H9 (cell line): ENCODE data around the gene WDR77. TPM values are rescaled to one million over a fixed set of nuclear protein-coding genes. Genes with fewer than 3 reads are reported as not detected.

Experiments used
- DNase-seq: peaks from one replicate; pipeline ENCODE4 v3.0.0-alpha.2; 2017
- H2AFZ ChIP-seq: one replicate; pipeline ENCODE4 v1.6.1; 2013; ENCODE audit warnings: mild to moderate bottlenecking, low read length, control low read depth, moderate library complexity
- H2AK5ac ChIP-seq: 2 replicates; pipeline ENCODE4 v1.6.1; 2013; ENCODE audit warnings: low read length, control low read depth, mixed read lengths; ENCODE audit not compliant: insufficient read length
- H2BK120ac ChIP-seq: one replicate; pipeline ENCODE4 v1.6.1; 2013; ENCODE audit warnings: low read depth, mild to moderate bottlenecking, low read length, control low read depth, inconsistent platforms; ENCODE audit not compliant: poor library complexity, severe bottlenecking
- H2BK12ac ChIP-seq: 2 replicates; pipeline ENCODE4 v1.6.1; 2013; ENCODE audit warnings: low read length, control low read depth, mixed read lengths, low read depth; ENCODE audit not compliant: insufficient read length
- H2BK15ac ChIP-seq: 2 replicates; pipeline ENCODE4 v1.6.1; 2013; ENCODE audit warnings: low read depth, low read length, control low read depth
- H2BK20ac ChIP-seq: one replicate; pipeline ENCODE4 v1.6.1; 2013; ENCODE audit warnings: low read depth, mild to moderate bottlenecking, low read length, control low read depth, inconsistent platforms; ENCODE audit not compliant: poor library complexity, severe bottlenecking
- H2BK5ac ChIP-seq: 2 replicates; pipeline ENCODE4 v1.6.1; 2013; ENCODE audit warnings: low read length, control low read depth, mixed read lengths; ENCODE audit not compliant: insufficient read length
- H3K14ac ChIP-seq: 2 replicates; pipeline ENCODE4 v1.6.1; 2013; ENCODE audit warnings: low read length, control low read depth; ENCODE audit not compliant: insufficient read depth
- H3K18ac ChIP-seq: 2 replicates; pipeline ENCODE4 v1.6.1; 2013; ENCODE audit warnings: low read depth, mild to moderate bottlenecking, mixed read lengths, low read length, control low read depth; ENCODE audit not compliant: insufficient read length
- H3K23ac ChIP-seq: 2 replicates; pipeline ENCODE4 v1.6.1; 2013; ENCODE audit warnings: low read length, control low read depth, mixed read lengths, low read depth; ENCODE audit not compliant: insufficient read length
- H3K23me2 ChIP-seq: 2 replicates; pipeline ENCODE4 v1.6.1; 2013; ENCODE audit warnings: low read depth, mild to moderate bottlenecking, mixed read lengths, low read length, control low read depth; ENCODE audit not compliant: insufficient read length, poor library complexity, severe bottlenecking
- H3K27ac ChIP-seq: 2 replicates; pipeline ENCODE4 v1.5.1; 2013; ENCODE audit warnings: low read length, control low read depth, mixed read lengths, low read depth; ENCODE audit not compliant: insufficient read length
- H3K27me3 ChIP-seq: 2 replicates; pipeline ENCODE4 v1.6.1; 2013; ENCODE audit warnings: low read length, control low read depth, inconsistent platforms; ENCODE audit not compliant: insufficient read depth
- H3K4ac ChIP-seq: 2 replicates; pipeline ENCODE4 v1.6.1; 2013; ENCODE audit warnings: low read depth, mild to moderate bottlenecking, control low read depth, inconsistent platforms, low read length, moderate library complexity
- H3K4me1 ChIP-seq: 2 replicates; pipeline ENCODE4 v1.6.1; 2013; ENCODE audit warnings: low read length, control low read depth, inconsistent platforms; ENCODE audit not compliant: insufficient read depth
- H3K4me2 ChIP-seq: 2 replicates; pipeline ENCODE4 v1.6.1; 2013; ENCODE audit warnings: low read length, control low read depth, mixed read lengths; ENCODE audit not compliant: insufficient read length, insufficient read depth
- H3K56ac ChIP-seq: 2 replicates; pipeline ENCODE4 v1.6.1; 2013; ENCODE audit warnings: low read depth, mild to moderate bottlenecking, mixed read lengths, low read length, control low read depth; ENCODE audit not compliant: insufficient read length
- H3K79me1 ChIP-seq: 2 replicates; pipeline ENCODE4 v1.6.1; 2013; ENCODE audit warnings: low read depth, mild to moderate bottlenecking, moderate library complexity, low read length, control low read depth, inconsistent platforms; ENCODE audit not compliant: insufficient read depth, poor library complexity, severe bottlenecking
- H3K79me2 ChIP-seq: 2 replicates; pipeline ENCODE4 v1.6.1; 2013; ENCODE audit warnings: low read length, control low read depth, inconsistent platforms; ENCODE audit not compliant: insufficient read depth
- H3K9ac ChIP-seq: 2 replicates; pipeline ENCODE4 v1.6.1; 2013; ENCODE audit warnings: low read length, control low read depth, mixed read lengths; ENCODE audit not compliant: insufficient read length; ENCODE audit errors: extremely low read depth
- H3K9me3 ChIP-seq: one replicate; pipeline ENCODE4 v1.6.1; 2013; ENCODE audit warnings: low read depth, low read length, inconsistent platforms; ENCODE audit not compliant: control insufficient read depth
- H3T11ph ChIP-seq: one replicate; pipeline ENCODE4 v1.6.1; 2013; ENCODE audit warnings: mild to moderate bottlenecking, low read length, control low read depth, inconsistent platforms
- H4K20me1 ChIP-seq: one replicate; pipeline ENCODE4 v1.6.1; 2013; ENCODE audit not compliant: control insufficient read depth, insufficient read length, insufficient read depth
- H4K5ac ChIP-seq: 2 replicates; pipeline ENCODE4 v1.6.1; 2013; ENCODE audit warnings: low read depth, mild to moderate bottlenecking, mixed read lengths, low read length, control low read depth; ENCODE audit not compliant: insufficient read length
- H4K8ac ChIP-seq: replicated peaks from 2 replicates; pipeline ENCODE4 v1.6.1; 2013; ENCODE audit warnings: low read length, control low read depth, mixed read lengths, low read depth; ENCODE audit not compliant: insufficient read length
- H4K91ac ChIP-seq: 2 replicates; pipeline ENCODE4 v1.6.1; 2013; ENCODE audit warnings: low read depth, mild to moderate bottlenecking, moderate library complexity, mixed read lengths, low read length, control low read depth; ENCODE audit not compliant: insufficient read length
- H3K27ac Mint-ChIP-seq, 3 experiments: 2 replicates in 2 of 3; 3 replicates in 1 of 3; pipeline ENCODE4 v1.8.0; 2020 to 2021; ENCODE audit warnings: mixed read lengths in 3 of 3, mild to moderate bottlenecking in 1 of 3, moderate library complexity in 1 of 3
- H3K27me3 Mint-ChIP-seq: 2 replicates; pipeline ENCODE4 v1.8.0; 2021; ENCODE audit warnings: low read depth, mild to moderate bottlenecking, moderate library complexity, mixed read lengths
- H3K36me3 Mint-ChIP-seq, 3 experiments: 2 replicates in 2 of 3; 3 replicates in 1 of 3; pipeline ENCODE4 v1.8.0; 2020 to 2021; ENCODE audit warnings: low read depth in 3 of 3, mixed read lengths in 3 of 3; ENCODE audit not compliant: insufficient read depth in 1 of 3
- H3K4me1 Mint-ChIP-seq, 2 experiments: 2 replicates each; pipeline ENCODE4 v1.8.0; 2020; ENCODE audit warnings: mixed read lengths in 2 of 2
- H3K4me3 Mint-ChIP-seq, 2 experiments: 2 replicates in 1 of 2; 3 replicates in 1 of 2; pipeline ENCODE4 v1.8.0; 2020 to 2021; ENCODE audit warnings: mild to moderate bottlenecking in 2 of 2, mixed read lengths in 2 of 2, moderate library complexity in 1 of 2
- H3K9me3 Mint-ChIP-seq, 2 experiments: 2 replicates in 1 of 2; 3 replicates in 1 of 2; pipeline ENCODE4 v1.8.0; 2020; ENCODE audit warnings: mild to moderate bottlenecking in 2 of 2, mixed read lengths in 2 of 2, moderate library complexity in 1 of 2
- WGBS: extraction: QIAGEN DNeasy Blood & Tissue Kit; methylation state at CpG from one replicate; pipeline ENCODE4 v1.1.7; 2013; ENCODE audit warnings: missing lambda C conversion rate, low lambda C conversion rate, mixed read lengths; ENCODE audit not compliant: insufficient read length; ENCODE audit errors: extremely low coverage; 5-methylcytosine and 5-hydroxymethylcytosine counted together
- total RNA-seq: library from RNA; stranded (reverse); gene quantifications from 2 replicates; pipeline ENCODE4 v1.2.1, GENCODE V29; 2021
- TF ChIP-seq, protein P1 (sequence below): fragments of 200-600 bp; sonication (generic); conservative IDR thresholded peaks from 3 replicates; pipeline ENCODE4 v1.8.0; 2021; ENCODE audit warnings: antibody characterized with exemption, mild to moderate bottlenecking

WDR77 gene
- total RNA-seq, 1 experiment from 2014 or later = 70.9 TPM

DNA sequence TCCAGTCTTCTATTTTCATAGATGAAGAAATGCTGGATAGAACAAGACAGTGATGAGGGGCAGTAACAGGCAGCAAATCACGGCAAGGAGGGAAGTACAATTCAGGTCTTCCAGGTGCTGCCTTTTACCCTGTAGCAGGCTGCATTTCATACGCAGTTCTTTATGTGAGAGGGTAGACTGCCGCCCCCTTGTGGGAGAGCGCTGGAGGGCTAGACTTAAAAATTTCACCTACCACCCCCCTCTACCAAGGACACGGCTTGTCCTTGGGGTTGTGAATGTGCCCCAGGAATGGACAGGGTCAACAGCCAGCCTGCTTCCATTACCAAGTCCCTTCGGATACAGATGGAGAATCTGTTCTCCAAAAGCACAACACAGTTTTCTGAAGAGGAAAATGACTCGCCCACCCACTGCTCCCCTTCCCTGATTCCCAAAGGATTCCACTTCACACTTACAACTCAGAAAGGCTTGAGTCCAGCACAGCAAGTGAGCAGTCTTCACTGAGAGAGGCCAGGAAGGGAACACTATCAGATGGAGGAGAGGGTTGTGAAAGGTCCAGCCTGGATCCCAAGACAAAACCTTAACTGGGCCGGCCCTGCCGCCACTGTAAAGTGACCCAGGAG lies 7.4 kb downstream of the WDR77 start:
- Histone ChIP-seq H2AFZ (no peak overlapping the region), H3K4me1 (no peaks in the 10 kb centered on the region), H3K23ac (no peak overlapping the region), H3K4ac (no peak overlapping the region), H2BK5ac (no peak overlapping the region), H2BK12ac (no peak overlapping the region), H3T11ph (no peak overlapping the region), H4K8ac (no peak overlapping the region), H3K27me3 (no peaks in the 10 kb centered on the region), H3K79me2 (no peaks in the 10 kb centered on the region), H4K20me1 (no peaks in the 10 kb centered on the region), H2AK5ac (no peak overlapping the region), H3K4me2 (no peak overlapping the region), H2BK15ac (no peak overlapping the region), H3K18ac (no peak overlapping the region), H3K27ac (no peak overlapping the region), H4K91ac (no peak overlapping the region), H3K23me2 (no peaks in the 10 kb centered on the region), H3K9ac (no peak overlapping the region), H2BK120ac (no peak overlapping the region), H2BK20ac (no peak overlapping the region), H3K9me3 (no peaks in the 10 kb centered on the region), H3K14ac (no peak overlapping the region), H4K5ac (no peak overlapping the region), H3K79me1 (peaks cover 8% of the 10 kb centered on the region), H3K56ac (no peak overlapping the region)
- no peaks in the 10 kb centered on the region for H3K27me3 Mint-ChIP-seq
- H3K9me3 Mint-ChIP-seq = no peaks in the 10 kb centered on the region
- DNase-seq = peak; percentile 76
- H3K36me3 Mint-ChIP-seq = peaks cover 43 to 86% (median 71%) of the 10 kb centered on the region in 3 experiments; a peak in 6 of 7 replicates
- TF ChIP-seq, protein P1, sequence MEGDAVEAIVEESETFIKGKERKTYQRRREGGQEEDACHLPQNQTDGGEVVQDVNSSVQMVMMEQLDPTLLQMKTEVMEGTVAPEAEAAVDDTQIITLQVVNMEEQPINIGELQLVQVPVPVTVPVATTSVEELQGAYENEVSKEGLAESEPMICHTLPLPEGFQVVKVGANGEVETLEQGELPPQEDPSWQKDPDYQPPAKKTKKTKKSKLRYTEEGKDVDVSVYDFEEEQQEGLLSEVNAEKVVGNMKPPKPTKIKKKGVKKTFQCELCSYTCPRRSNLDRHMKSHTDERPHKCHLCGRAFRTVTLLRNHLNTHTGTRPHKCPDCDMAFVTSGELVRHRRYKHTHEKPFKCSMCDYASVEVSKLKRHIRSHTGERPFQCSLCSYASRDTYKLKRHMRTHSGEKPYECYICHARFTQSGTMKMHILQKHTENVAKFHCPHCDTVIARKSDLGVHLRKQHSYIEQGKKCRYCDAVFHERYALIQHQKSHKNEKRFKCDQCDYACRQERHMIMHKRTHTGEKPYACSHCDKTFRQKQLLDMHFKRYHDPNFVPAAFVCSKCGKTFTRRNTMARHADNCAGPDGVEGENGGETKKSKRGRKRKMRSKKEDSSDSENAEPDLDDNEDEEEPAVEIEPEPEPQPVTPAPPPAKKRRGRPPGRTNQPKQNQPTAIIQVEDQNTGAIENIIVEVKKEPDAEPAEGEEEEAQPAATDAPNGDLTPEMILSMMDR = peak; percentile 82
- WGBS = no CpG with 5 or more reads among the region's 9 CpGs
- no peaks in the 10 kb centered on the region for H3K4me1 Mint-ChIP-seq
- H3K4me3 Mint-ChIP-seq = no peak overlapping the region; a peak in 1 of 5 replicates
- H3K27ac Mint-ChIP-seq = peak overlapping the region in 2 of 3 experiments; percentile 40 to 61; a peak in 4 of 7 replicates
